OCI-LY7 (cell line): ENCODE results near the gene CYB561.

Source experiments
- EZH2phosphoT487 ChIP-seq: fragments of 200-600 bp; sonication (generic); IDR thresholded peaks from 2 replicates; pipeline ENCODE4 v1.6.1; 2018; ENCODE audit warnings: low read depth, borderline replicate concordance, mild to moderate bottlenecking, mixed run types, antibody characterized with exemption, low read length, moderate library complexity, mixed read lengths
- TF ChIP-seq, protein P1 (sequence below): fragments of 200-600 bp; sonication (generic); conservative IDR thresholded peaks from 2 replicates; pipeline ENCODE4 v1.5.1; 2014; ENCODE audit warnings: mild to moderate bottlenecking, antibody characterized with exemption, low read length, moderate library complexity, mixed read lengths

DNA sequence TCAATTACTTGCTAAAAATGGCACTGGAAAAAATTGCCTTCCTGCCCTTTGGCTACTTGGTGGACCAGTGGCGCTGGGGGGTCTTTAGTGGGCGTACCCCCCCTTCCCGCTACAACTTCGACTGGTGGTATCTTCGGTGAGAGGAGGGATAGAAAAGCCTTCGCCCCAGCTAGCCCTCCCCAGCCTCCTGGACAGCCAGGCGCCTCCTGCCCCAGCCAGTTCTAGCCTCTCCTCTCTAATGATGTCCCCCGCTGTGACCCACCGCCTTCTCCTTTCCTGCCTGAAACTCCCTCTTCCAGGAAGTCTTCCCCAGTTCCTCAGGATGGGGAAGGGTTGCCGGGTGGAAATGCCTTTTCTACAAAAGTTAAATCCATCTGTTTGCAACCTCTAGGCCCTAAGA is 36.9 kb upstream of the CYB561 start:
- TF ChIP-seq, protein P1, sequence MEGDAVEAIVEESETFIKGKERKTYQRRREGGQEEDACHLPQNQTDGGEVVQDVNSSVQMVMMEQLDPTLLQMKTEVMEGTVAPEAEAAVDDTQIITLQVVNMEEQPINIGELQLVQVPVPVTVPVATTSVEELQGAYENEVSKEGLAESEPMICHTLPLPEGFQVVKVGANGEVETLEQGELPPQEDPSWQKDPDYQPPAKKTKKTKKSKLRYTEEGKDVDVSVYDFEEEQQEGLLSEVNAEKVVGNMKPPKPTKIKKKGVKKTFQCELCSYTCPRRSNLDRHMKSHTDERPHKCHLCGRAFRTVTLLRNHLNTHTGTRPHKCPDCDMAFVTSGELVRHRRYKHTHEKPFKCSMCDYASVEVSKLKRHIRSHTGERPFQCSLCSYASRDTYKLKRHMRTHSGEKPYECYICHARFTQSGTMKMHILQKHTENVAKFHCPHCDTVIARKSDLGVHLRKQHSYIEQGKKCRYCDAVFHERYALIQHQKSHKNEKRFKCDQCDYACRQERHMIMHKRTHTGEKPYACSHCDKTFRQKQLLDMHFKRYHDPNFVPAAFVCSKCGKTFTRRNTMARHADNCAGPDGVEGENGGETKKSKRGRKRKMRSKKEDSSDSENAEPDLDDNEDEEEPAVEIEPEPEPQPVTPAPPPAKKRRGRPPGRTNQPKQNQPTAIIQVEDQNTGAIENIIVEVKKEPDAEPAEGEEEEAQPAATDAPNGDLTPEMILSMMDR = no peak
- TF ChIP-seq EZH2phosphoT487 = no peak
